NB4 (cell line): Measurements from ENCODE around the gene PPP6R1.
A peak's percentile ranks its signal among the peaks of the same experiment; 100 is the strongest.

Source experiments
- CTCF ChIP-seq: IDR thresholded peaks from one replicate; pipeline ENCODE4 v1.5.1; 2012; ENCODE audit warnings: low read depth, low read length
- MAX ChIP-seq: IDR thresholded peaks from 2 replicates; pipeline ENCODE4 v1.6.1; 2011; ENCODE audit warnings: low read depth, low read length
- POLR2A ChIP-seq: IDR thresholded peaks from 2 replicates; pipeline ENCODE4 v1.6.1; 2011; ENCODE audit warnings: mild to moderate bottlenecking; ENCODE audit not compliant: insufficient read length; ENCODE audit errors: extremely low read depth

- no peak for TF ChIP-seq CTCF
- TF ChIP-seq MAX, result 0 out of 2 replicates have a peak, but pooled peaks have one; percentile 28
- no peak for TF ChIP-seq POLR2A
Measured at GRCh38 chr19:55216461-55217198, 42.2 kb downstream of the PPP6R1 start.
